Motor neuron (in vitro differentiated cells): ENCODE data around the gene PLGLB2. TPM values are rescaled to one million over a fixed set of nuclear protein-coding genes. Genes with fewer than 3 reads are reported as not detected.

Experiments used
- total RNA-seq, 8 experiments: library from RNA; unstranded; fragments of 300-600 nt; gene quantifications; 2 replicates each; pipeline versions ENCODE4 v1.2.3 to v1.2.4, GENCODE V29; 2022

The PLGLB2 gene
- total RNA-seq, 8 experiments from 2014 or later: 0.05 to 3.0 (median 1.1) TPM

Other genes with a start within 250 kb of the PLGLB2 start
- gene RGPD2, start 77.7 kb downstream of the PLGLB2 start, total RNA-seq: 10 to 100 TPM in 2 of 8 experiments, 1 to 10 TPM in 4, under 1 TPM in 2; 0.31 to 18.9 (median 1.4) TPM